GM12878 (cell line): ENCODE measurements around the gene PSMA7. TPM values are rescaled to one million over a fixed set of nuclear protein-coding genes. Genes with fewer than 3 reads are reported as not detected.

Experiments used
- CEBPB ChIP-seq, 2 experiments: fragments of 150-350 bp in 1 of 2; IDR thresholded peaks; 2 replicates each; pipeline ENCODE4 v1.6.1; 2012 to 2014; ENCODE audit warnings: low read depth in 2 of 2, low read length in 2 of 2, borderline replicate concordance in 1 of 2, inconsistent platforms in 1 of 2
- DPF2 ChIP-seq: fragments of 450-650 bp; IDR thresholded peaks from 2 replicates; pipeline ENCODE4 v1.6.1; 2017; ENCODE audit warnings: mild to moderate bottlenecking
- E2F8 ChIP-seq: fragments of 450-650 bp; IDR thresholded peaks from 2 replicates; pipeline ENCODE4 v1.6.1; 2018; ENCODE audit warnings: mild to moderate bottlenecking, low read depth, moderate library complexity; ENCODE audit not compliant: partially characterized antibody
- MTA3 ChIP-seq: IDR thresholded peaks from 2 replicates; pipeline ENCODE4 v1.6.1; 2012; ENCODE audit warnings: low read length, inconsistent platforms, borderline replicate concordance
- MYC ChIP-seq: IDR thresholded peaks from 2 replicates; pipeline ENCODE4 v1.6.1; 2011; ENCODE audit warnings: mild to moderate bottlenecking, low read length, moderate library complexity, inconsistent platforms; ENCODE audit not compliant: insufficient read depth, insufficient replicate concordance, insufficient read length, severe bottlenecking
- NR2F1 ChIP-seq: fragments of 450-650 bp; conservative IDR thresholded peaks from 2 replicates; pipeline ENCODE4 v1.6.1; 2017; ENCODE audit warnings: mild to moderate bottlenecking
- POU2F2 ChIP-seq: IDR thresholded peaks from 3 replicates; pipeline ENCODE4 v1.6.1; 2011; ENCODE audit warnings: low read depth, mild to moderate bottlenecking, low read length, borderline replicate concordance
- RAD51 ChIP-seq: fragments of 450-650 bp; IDR thresholded peaks from 2 replicates; pipeline ENCODE4 v1.6.1; 2016; ENCODE audit warnings: moderate library complexity, mild to moderate bottlenecking, inconsistent platforms
- RB1 ChIP-seq: fragments of 450-650 bp; formaldehyde crosslinking; IDR thresholded peaks from 2 replicates; pipeline ENCODE4 v1.6.1; 2017; ENCODE audit warnings: mild to moderate bottlenecking, borderline replicate concordance
- ZNF217 ChIP-seq: fragments of 450-650 bp; IDR thresholded peaks from 2 replicates; pipeline ENCODE4 v1.6.1; 2017; ENCODE audit warnings: antibody characterized with exemption, mild to moderate bottlenecking
- ZNF592 ChIP-seq: fragments of 450-650 bp; IDR thresholded peaks from 2 replicates; pipeline ENCODE4 v1.6.1; 2017; ENCODE audit warnings: mild to moderate bottlenecking, moderate library complexity
- polyA plus RNA-seq, 11 experiments: library from polyadenylated mRNA; depleted of rRNA in 4 of 11; unstranded in 6 of 11; stranded (reverse) in 5 of 11; fragments of >200 nt; fragmentation: Nextera tagmentation in 4 of 11; fragmentation: Illumina TruSeq in 1 of 11; extraction: Ambion mirVana in 4 of 11; extraction: Trizol in 1 of 11; gene quantifications; 1 replicate in 1 of 11; 2 replicates in 10 of 11; pipeline versions ENCODE4 v1.2.1 to v1.2.3, GENCODE V29; 2011 to 2016; ENCODE audit warnings: inconsistent platforms in 2 of 11, missing spikeins in 2 of 11, low read depth in 1 of 11
- total RNA-seq, 4 experiments: library from RNA; depleted of rRNA in 3 of 4; stranded (reverse); fragments of >200 nt in 3 of 4; fragmentation: Illumina TruSeq in 1 of 4; extraction: Trizol in 1 of 4; gene quantifications; 2 replicates each; pipeline versions ENCODE4 v1.2.1 to v1.2.3, GENCODE V29; 2013 to 2021
- TF ChIP-seq, protein P1 (sequence below): IDR thresholded peaks from 2 replicates; pipeline ENCODE4 v1.6.1; 2012; ENCODE audit warnings: low read depth, low read length, improper control_type of control experiment

Gene PSMA7
- total and polyA plus RNA-seq, 10 of the 15 experiments (the other 5 are each of a cell fraction or from before 2014, with no cell fraction given), result 216 to 857 (median 368) TPM

- TF ChIP-seq MTA3 (no peak), RB1 (no peak), RAD51 (no peak), E2F8 (no peak), NR2F1 (peak; percentile 41; the same call in 1 of the 2 replicates), ZNF592 (no peak), MYC (peak; percentile 18), ZNF217 (0 out of 2 replicates have a peak, but pooled peaks have one; percentile 46), POU2F2 (no peak), DPF2 (peak; percentile 57; the same call in 1 of the 2 replicates), CEBPB (IDR thresholded peaks at IDR 0.05; ENCODE audit: borderline replicate concordance in 1 of 2, low read depth in 2 of 2, low read length in 2 of 2) (no peak)
- TF ChIP-seq, protein P1, sequence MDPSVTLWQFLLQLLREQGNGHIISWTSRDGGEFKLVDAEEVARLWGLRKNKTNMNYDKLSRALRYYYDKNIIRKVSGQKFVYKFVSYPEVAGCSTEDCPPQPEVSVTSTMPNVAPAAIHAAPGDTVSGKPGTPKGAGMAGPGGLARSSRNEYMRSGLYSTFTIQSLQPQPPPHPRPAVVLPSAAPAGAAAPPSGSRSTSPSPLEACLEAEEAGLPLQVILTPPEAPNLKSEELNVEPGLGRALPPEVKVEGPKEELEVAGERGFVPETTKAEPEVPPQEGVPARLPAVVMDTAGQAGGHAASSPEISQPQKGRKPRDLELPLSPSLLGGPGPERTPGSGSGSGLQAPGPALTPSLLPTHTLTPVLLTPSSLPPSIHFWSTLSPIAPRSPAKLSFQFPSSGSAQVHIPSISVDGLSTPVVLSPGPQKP, result no peak
- TF ChIP-seq, all 136 proteins: peak for 6
Measured at GRCh38 chr20:62142252-62143080, 728 bp downstream of the PSMA7 start (continued).
